Islet precursor cell (in vitro differentiated cells): ENCODE results near the gene PRODH.
"Not testable (repeated sequence)": the region's sequence is repeated elsewhere in the genome, so short reads cannot be mapped to it uniquely, and the experiment has no call there.

ENCODE experiments used
- DNase-seq: peaks from one replicate; pipeline ENCODE4 v3.0.0-alpha.2; 2018

The PRODH gene

DNA sequence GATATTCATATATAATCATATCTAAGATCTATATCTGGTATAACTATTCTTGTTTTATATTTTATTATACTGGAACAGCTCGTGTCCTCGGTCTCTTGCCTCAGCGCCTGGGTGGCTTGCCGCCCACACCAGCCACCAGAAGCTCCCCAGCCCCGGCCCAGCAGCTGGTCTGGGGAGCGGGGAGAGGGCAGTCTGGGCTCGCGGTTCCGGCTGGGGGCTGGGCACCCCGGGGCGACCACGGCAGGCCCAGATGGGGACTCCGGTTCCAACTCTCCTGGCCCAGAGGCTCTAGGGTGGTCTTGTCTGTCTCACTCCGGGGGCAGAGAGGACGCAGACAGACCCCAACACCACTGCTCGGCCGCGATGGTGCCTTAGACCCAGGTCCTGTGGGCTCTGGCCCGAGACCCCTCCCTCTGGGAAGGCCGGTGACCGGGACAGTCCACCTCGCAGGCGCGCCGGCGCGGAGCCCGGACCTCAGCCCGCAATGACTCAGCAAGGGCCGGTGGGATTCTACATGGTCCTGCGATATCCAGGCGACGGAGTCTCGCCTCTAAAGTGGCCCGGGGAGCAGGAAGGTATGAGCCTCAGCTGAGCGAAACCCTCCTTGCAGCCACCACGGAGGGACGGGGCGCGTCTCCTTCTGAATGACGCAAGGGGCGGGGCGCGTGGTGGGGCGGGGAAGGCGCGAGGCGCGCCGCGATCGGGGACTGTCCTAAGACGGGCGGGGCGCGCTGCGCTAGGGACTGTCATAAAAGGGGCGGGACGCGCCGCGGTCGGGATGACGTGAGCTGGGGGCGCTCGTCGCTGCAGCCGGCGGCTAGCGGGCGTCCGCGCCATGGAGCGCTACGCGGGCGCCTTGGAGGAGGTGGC, 30.3 kb downstream of the PRODH start, which contains the start of gene DGCR6:
TSS of gene DGCR6 (plus strand) at position 781 of the 870 bp plus-strand sequence. CDS start at position 836, 55 bp downstream.
- no peak for DNase-seq

- not testable (repeated sequence) for DNase-seq
These were observed 39.9 kb downstream of the PRODH start for GRCh38 chr22:18896037-18896657.

- not testable (repeated sequence) for DNase-seq
These were observed 42.3 kb downstream of the PRODH start for GRCh38 chr22:18893775-18894174.

DNA sequence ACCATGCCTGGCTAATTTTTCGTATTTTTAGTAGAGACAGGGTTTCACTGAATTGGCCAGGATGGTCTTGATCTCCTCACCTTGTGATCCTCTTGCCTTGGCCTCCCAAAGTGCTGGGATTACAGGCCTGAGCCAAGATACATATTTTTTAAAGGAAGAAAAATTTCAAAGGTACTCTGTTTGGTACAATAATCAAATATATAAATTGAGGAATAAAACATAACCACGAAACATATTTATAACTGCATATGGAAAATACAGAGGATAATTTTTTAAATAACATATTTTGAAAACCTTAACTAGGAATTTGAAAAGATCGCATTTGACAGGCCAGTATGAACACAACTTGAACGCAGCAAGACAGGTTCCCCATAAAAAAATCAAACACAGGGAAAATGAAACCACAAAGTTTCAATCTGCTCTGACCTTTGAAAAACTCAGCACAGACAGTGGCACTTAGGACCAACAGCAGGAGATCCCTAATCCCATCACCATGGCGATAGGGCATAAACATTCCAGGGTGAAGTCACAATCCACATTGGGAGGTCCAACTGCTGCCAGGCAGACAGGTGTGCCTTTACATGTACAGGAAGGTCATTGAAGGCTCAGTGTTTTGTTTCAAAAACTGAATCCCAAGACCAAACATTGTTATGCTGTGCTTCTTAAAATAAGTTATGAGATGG, 45.4 kb downstream of the PRODH start:
- DNase-seq = not testable (repeated sequence)

GRCh38 chr22:18888115-18888514, 48.0 kb downstream of the PRODH start:
- no peak for DNase-seq

DNA sequence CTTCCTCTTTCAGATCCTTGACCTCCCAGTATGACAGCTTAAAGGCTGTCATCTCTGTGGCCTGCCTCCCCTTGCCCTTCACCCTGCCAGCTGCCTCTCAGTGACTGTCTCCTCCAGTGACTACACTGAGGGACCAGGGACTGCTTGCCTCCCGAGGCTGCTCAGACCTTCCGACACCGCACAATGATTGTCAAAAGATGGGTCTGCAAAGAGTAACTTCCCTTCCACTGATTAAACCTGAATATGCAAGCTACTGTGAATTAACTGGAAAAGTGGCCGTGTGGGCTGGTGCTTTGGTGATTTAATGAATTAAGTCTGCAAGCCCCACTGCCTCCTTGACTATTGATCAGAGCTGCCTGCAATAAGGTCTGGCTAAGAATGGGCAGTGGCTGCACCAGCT, 51.6 kb downstream of the PRODH start:
- peak; percentile 12 for DNase-seq

DNA sequence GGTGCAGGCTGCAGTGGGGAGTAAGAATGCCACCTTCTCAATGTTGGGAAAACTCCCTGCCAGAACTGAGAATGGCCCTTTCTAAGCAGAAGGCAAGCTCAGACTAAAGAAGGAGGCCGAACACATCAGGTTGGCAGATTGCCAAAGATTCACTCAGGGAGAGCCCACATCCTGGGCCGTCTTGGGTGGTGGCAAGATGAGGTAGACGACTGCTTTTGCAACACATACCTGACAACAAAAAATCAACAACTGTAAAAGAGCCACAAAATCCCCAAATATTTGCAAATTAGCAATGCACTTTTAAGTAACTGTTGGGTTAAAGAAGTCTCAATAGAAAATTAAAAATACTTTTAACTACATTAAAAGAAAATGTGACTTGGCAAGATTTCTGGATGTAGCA, 54.8 kb downstream of the PRODH start:
- not testable (repeated sequence) for DNase-seq
